ENCODE results near the gene GXYLT1.
"Not testable (repeated sequence)": the region's sequence is repeated elsewhere in the genome, so short reads cannot be mapped to it uniquely, and the experiment has no call there.

The GXYLT1 gene

DNA sequence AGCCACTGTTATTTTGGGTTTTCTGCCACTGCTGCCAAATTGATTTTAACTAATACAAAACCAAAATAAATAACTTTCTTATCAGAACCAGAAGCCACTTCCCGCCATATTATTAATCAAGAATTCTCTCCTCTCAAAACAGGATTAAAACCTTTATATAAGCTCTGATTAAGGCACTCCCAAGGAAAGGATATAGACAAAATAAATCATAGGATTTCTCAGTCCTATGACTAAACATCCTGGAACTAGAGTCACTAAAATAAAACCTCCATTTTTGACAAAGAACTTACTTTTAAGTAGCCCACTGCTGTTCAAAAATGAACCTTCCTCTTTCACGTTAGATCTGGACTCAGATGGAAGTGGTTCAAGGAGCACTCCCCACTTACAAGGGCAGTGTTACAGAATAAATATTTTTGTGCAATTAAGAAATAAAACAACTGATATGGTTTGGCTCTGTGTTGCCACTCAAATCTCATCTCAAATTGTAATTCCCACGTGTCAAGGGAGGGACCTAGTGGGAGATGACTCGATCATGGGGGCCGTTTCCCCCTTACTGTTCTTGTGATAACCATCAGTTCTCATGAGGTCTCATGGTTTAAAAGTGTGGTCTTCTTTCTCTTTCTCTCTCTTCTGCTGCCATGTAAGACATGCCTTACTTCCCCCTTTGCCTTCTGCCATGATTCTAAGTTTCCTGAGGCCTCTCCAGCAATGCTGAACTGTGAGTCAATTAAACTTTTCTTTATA, 26.4 kb downstream of the GXYLT1 start:
- in situ Hi-C loops (cut with HindIII; ENCODE audit: low pct_ligation_motif_present, low pct_unique_long_range_greater_than_20kb, low sequenced_read_pairs), result no loop called here
- no peak for DNase-seq

DNA sequence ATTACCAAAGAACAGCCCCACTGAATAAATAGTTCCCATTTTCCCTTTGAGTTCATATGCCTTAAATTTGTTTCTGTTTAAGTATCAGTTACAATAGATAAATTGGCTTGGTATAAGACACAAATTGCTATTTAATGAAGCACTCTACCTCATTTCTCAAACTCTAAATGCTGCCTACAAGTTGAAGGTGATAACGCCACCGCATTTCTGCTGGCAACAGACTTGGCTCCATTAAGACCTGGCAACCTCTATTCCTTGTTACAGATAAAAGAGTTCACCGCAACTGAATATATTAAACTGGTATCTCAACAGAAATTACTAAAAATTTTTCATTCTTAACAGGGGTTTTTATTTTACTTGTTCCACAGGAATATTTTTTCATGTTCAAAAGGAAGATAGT, 35.6 kb downstream of the GXYLT1 start:
- DNase-seq, result no peak
- in situ Hi-C loops (cut with HindIII; ENCODE audit: low pct_ligation_motif_present, low pct_unique_long_range_greater_than_20kb, low sequenced_read_pairs), result no loop called here

DNA sequence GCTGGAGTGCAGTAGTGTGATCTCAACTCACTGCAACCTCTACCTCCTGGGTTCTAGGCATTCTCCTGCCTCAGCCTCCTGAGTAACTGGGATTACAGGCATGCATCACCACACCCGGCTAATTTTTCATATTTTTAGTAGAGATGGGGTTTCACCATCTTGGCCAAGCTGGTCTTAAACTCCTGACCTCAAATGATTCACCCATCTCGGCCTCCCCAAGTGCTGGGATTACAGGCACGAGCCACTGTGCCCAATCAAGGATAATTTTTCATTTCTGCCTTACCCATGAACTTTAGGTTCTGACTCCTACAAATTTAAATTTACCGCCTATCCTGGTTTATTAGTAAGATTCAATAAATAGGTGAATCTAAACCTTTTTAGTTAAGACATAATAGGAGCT, 37.9 kb downstream of the GXYLT1 start:
- in situ Hi-C loops (cut with HindIII; ENCODE audit: low pct_ligation_motif_present, low pct_unique_long_range_greater_than_20kb, low sequenced_read_pairs); DNase-seq: not testable (repeated sequence)

DNA sequence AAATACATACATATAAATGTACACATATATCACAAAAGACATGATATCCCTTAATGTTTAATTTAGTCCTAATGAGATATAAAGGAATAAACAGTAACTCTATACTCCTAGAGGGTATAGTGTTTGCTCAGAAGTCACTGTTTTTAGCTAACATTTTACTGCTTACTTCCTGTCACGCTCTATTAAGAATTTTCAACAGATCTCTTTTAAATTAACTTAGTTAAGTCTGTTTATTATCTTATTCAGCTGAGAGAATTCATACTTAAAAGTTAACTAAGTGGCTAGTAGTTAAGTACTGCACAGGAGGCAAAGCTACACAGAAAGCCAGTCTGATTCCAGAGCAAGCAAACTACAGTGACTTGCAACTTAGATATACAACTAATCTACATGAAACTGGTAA, 39.9 kb downstream of the GXYLT1 start:
- no peak for DNase-seq
- in situ Hi-C loops (cut with HindIII; ENCODE audit: low pct_ligation_motif_present, low pct_unique_long_range_greater_than_20kb, low sequenced_read_pairs), result no loop called here

DNA sequence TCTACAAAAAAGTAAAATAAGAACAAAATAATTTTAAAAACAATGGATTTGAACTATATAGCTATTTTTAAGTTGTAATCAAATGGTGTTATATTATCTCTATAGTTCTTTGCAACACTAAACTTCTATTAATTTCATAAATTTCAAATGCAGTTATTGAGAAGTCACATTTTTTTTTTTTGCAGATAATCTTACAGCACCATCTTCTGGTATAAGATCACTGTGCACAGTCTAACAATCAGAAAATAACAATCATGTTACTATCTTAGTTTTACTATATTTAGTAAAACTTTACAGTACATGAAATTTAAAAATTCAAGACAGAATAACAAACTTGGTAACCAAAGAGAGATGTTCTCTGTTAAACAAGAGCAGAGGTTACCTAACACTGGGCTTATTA, 40.6 kb downstream of the GXYLT1 start:
- in situ Hi-C loops (cut with HindIII; ENCODE audit: low pct_ligation_motif_present, low pct_unique_long_range_greater_than_20kb, low sequenced_read_pairs), result no loop called here
- no peak for DNase-seq

DNA sequence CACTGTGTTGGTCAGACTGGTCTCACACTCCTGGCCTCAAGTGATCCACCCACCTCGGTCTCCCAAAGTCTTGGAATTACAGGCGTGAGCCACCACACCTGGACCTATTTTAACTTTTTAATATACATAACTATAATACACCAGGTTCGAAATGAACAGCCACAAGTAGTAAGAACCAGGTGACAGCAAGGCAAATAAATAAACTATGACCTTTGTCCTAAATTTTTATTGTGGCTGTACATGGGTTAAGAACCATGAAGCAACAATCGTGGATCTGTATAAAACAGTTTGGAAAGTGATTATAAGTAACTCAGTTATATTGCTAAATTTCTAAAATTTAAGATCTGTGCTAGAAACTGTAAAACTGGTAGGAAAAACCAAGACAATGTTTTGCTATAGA, 41.5 kb downstream of the GXYLT1 start:
- in situ Hi-C loops (cut with HindIII; ENCODE audit: low pct_ligation_motif_present, low pct_unique_long_range_greater_than_20kb, low sequenced_read_pairs), result no loop called here

DNA sequence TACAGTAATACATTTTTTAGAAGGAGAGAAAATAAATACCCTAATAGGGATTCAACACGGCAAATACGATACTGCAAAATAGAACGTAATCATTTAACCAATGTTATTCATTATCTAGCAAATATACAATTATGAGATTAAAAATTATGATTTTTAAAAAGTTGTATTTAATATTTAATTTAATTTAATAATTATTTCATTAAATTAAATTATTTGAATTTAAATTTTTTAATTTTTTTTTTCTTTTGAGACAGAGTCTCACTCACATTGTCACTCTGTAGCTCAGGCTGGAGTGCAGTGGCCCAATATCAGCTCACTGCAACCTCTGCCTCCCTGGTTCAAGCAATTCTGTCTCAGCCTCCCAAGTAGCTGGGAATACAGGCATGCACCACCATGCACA, 42.0 kb downstream of the GXYLT1 start:
- in situ Hi-C loops (cut with HindIII; ENCODE audit: low pct_ligation_motif_present, low pct_unique_long_range_greater_than_20kb, low sequenced_read_pairs), result no loop called here
- DNase-seq, result no peak

More for the DNA sequence above, 41.5 kb downstream of the GXYLT1 start:
- DNase-seq, result no peak

DNA sequence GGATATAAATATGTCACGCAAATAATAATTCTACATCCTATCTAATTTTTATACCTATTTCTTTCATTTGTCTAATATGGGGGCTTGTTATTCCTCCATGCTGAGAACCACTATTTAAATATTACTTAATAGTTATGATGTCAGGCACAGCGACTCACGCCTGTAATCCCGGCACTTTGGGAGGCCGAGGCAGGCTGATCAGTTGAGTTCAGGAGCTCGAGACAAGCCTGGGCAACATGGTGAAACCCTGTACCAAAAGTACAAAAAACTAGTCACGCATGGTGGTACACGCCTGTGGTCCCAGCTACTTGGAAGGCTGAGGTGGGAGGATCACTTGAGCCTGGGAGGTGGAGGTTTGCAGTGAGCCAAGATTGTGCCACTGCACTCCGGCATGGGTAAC, 45.2 kb downstream of the GXYLT1 start:
- no peak for DNase-seq
- in situ Hi-C loops (cut with HindIII; ENCODE audit: low pct_ligation_motif_present, low pct_unique_long_range_greater_than_20kb, low sequenced_read_pairs), result no loop called here

DNA sequence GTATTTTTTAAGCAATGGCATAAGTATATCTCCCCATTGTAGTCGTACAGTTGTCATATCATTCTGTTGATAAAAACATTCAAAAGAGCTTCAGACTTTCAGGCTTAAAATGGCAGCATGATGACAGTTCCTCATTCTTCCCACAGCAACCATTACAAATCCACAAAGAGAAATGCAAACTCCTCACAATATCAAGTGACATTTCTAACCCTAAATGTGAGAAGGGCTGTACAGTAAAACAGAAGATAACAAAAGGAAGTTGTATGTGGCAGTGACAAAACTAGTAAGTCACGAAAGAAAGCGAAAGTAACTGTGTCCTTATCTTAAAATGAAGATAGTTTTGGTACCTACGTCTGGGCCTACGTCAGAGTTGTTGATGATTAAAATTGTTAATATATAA, 46.7 kb downstream of the GXYLT1 start:
- DNase-seq, result peak; percentile 58
- in situ Hi-C loops (cut with HindIII; ENCODE audit: low pct_ligation_motif_present, low pct_unique_long_range_greater_than_20kb, low sequenced_read_pairs), result no loop called here

DNA sequence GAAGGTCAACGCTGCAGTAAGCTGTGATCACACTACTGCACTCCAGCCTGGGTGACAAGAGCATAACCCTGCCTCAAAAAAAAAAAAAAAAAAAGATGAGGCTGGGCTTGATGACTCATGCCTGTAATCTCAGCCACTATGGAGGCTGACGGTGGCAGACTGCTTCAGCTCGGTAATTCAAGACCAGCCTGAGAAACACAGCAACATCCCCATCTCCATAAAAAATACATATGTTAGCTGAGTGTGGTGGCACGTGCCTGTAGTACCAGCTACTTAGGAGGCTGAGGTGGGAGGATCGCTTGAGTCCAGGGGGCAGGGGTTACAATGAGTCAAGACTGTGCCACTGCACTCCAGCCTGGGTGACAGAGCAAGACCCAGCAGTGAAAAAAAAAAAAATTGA, 50.4 kb downstream of the GXYLT1 start:
- DNase-seq, result peak; percentile 57
- in situ Hi-C loops (cut with HindIII; ENCODE audit: low pct_ligation_motif_present, low pct_unique_long_range_greater_than_20kb, low sequenced_read_pairs), result no loop called here

DNA sequence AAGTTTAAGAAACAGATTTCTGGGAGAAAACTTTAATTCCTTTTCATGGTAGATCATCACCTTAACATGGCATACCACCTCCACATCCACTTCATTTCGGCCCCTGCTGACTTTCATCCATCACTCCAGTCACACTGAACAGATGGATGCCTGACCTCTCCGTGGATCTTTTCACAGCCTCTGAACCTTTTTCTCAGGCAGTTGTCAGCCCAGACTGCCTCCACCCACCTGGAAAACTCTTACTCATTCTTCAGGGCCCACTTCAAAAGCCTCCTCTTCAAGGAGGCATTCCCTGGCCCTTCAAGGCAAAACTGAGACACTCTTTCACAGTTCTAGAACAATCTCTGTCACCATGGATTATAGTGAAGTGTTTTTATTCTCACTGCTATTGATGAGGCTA, 52.9 kb downstream of the GXYLT1 start:
- peak; percentile 45 for DNase-seq
- in situ Hi-C loops (cut with HindIII; ENCODE audit: low pct_ligation_motif_present, low pct_unique_long_range_greater_than_20kb, low sequenced_read_pairs), result no loop called here

DNA sequence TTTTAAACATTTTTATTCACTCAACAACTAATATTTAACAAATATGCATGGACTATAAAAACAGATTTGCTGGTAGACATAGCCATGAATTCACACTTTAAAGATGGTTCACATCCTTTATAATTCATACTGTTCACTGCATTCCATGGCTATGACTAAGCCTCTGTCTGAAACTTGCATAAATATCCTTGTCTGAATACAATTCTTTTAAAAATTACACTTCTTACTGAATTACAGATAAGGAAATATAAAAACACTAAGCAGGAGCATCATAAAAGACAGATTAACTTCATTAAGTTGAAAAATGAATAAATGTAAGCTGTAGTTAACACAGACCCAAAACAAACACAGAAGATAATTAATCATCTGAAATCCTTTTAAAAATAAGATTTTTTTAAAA, 53.8 kb downstream of the GXYLT1 start:
- in situ Hi-C loops (cut with HindIII; ENCODE audit: low pct_ligation_motif_present, low pct_unique_long_range_greater_than_20kb, low sequenced_read_pairs), result no loop called here
- peak; percentile 45 for DNase-seq

DNA sequence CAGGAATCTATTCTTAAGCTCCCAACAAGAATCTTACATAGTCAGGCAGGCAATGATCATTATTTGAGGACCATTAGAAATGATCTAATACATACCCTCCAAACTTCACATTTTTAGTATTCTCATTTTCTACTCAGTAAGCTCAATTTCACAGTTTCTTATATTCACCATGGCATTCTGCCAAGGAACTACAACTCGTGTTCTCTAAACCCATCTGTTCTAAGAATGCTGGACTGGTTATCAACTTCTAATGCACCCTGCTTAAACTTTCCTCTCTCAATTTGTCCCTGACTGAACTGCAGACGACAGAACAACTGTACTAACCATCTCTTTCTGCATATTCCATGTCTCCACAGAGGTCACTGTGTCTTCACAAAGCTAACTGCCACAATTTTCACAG, 58.6 kb downstream of the GXYLT1 start:
- DNase-seq, result no peak
- in situ Hi-C loops (cut with HindIII; ENCODE audit: low pct_ligation_motif_present, low pct_unique_long_range_greater_than_20kb, low sequenced_read_pairs), result no loop called here

DNA sequence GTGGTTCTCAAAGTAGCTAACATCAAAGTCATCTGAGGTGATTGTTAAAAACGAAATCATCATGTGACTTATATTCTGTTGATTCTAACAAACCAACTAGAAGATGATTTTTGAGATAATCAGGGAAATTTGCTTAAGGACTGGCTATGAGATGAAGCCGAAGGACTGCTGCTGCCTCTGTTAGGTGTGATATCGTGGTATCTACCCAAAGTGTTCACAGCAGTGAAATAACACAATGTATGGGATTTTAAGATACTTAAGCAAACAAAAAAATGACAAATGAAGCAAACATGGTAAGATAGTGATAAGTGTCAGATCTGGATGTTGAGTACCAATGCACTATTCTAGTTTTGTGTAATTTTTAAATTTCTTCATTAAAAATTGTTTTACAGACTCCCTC, 59.1 kb downstream of the GXYLT1 start:
- in situ Hi-C loops (cut with HindIII; ENCODE audit: low pct_ligation_motif_present, low pct_unique_long_range_greater_than_20kb, low sequenced_read_pairs), result no loop called here

DNA sequence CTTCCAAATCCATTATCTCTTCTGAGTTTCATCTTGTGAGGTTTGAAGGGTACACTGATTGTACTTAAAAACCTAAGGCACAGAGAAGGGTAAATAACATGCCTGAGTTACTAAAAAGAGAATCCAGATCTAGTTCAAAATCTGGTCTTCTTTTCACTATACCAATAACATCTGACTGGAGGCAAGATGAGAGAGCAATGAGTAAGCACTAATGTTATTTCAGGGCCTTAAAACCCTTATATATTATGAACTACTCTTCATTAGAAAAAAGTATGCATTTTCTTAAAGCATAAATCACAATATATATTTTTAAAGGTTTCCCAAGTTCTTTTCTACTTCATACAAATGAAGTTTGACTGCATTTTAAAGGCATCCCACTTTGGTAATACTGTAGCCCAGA, 60.2 kb downstream of the GXYLT1 start:
- in situ Hi-C loops (cut with HindIII; ENCODE audit: low pct_ligation_motif_present, low pct_unique_long_range_greater_than_20kb, low sequenced_read_pairs), result no loop called here
- no peak for DNase-seq

More for the DNA sequence above, 59.1 kb downstream of the GXYLT1 start:
- DNase-seq, result no peak

DNA sequence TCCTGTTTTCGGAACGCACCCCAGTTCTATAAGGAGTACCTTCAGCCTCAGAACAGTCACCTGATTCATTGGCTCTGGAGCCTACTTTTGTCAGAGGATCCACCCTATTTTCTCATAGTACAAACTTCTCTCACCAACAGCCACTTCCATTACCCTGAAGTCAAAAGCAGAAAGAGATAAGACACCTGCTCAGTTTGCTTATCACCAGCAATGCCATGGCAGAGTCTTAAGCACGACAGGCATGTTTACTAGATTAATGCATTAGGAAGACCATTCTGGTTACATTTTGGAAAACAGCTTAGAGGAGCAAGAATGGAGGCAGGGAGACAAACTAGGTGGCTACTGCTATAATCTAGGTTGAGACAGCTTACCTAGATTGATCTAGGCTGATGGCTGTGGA, 67.7 kb downstream of the GXYLT1 start:
- in situ Hi-C loops (cut with HindIII; ENCODE audit: low pct_ligation_motif_present, low pct_unique_long_range_greater_than_20kb, low sequenced_read_pairs), result no loop called here
- no peak for DNase-seq

DNA sequence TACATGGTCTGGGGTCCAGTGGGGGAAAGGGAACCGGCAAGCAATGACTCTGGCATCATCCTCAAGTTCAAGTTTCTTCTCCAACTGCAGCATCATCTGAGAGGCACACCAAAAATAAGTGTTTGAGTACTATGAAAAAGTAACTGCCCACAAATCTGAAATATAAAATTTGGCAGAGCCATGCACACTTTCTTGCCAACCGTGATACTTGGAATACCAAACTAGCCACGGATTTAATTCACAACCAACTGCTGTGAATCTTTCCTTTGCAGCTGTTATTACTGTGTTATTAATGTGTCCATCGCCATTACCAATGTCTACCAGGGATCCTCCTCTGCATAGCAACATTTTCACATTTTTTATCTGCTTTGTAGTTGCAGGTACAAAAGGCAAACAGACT, 74.6 kb downstream of the GXYLT1 start:
- in situ Hi-C loops (cut with HindIII; ENCODE audit: low pct_ligation_motif_present, low pct_unique_long_range_greater_than_20kb, low sequenced_read_pairs), result no loop called here
- no peak for DNase-seq

DNA sequence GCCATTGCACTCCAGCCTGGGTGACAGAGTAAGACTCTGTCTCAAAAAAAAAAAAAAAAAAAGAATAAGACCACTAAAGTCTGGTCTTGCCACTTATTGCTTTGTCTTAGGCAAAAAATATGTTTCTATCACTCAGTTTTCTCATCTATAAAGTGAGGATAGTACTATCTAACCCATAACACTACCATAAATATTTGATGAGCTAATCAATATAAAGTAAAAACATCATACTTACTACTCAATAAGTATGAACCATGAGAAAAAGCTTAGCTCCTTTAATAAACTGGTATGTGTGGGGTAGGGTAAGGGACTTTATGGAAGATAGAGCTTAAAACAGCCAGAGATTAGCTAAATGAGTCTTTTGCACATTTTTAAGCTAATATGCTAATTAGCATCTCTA, 85.5 kb downstream of the GXYLT1 start:
- DNase-seq, result no peak
- in situ Hi-C loops (cut with HindIII; ENCODE audit: low pct_ligation_motif_present, low pct_unique_long_range_greater_than_20kb, low sequenced_read_pairs), result no loop called here

DNA sequence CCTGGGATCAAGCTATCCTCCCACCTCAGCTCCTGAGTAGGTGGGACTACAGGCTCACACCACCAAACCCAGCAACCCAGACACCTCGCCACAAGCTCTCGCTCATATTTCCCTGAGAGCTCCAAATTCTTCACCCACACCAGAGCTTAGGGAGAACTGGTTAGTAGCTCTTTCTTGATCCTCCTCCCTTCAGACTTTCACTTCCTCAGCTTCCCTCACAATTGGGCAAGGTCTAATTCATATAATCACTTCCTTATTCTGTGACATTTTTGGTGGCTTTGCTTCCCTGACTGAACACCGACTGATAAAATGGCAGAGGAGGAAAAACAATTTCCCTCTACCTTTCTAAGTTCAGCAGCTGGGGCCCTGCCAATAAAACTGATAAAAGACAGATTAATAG, 88.5 kb downstream of the GXYLT1 start:
- in situ Hi-C loops (cut with HindIII; ENCODE audit: low pct_ligation_motif_present, low pct_unique_long_range_greater_than_20kb, low sequenced_read_pairs), result no loop called here

DNA sequence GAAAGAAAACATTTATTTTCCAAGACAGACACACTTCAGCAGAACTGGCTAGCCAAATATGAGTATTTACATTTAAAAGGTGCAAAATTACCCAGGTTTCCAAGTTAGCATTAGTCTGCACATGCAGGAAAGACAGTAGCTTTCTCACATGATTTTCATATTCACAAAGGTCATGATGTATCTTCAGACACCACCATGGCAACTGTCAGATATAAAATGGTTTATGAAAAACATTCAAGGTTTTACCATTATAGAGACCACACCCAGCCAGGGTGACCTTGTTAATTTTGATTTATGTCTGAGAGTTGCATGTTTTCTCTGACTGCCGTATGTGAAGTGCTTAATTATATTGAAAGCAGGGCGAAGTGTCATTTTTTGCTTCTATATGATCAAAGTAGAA, 91.2 kb downstream of the GXYLT1 start:
- in situ Hi-C loops (cut with HindIII; ENCODE audit: low pct_ligation_motif_present, low pct_unique_long_range_greater_than_20kb, low sequenced_read_pairs), result no loop called here

More for the DNA sequence above, 88.5 kb downstream of the GXYLT1 start:
- no peak for DNase-seq

DNA sequence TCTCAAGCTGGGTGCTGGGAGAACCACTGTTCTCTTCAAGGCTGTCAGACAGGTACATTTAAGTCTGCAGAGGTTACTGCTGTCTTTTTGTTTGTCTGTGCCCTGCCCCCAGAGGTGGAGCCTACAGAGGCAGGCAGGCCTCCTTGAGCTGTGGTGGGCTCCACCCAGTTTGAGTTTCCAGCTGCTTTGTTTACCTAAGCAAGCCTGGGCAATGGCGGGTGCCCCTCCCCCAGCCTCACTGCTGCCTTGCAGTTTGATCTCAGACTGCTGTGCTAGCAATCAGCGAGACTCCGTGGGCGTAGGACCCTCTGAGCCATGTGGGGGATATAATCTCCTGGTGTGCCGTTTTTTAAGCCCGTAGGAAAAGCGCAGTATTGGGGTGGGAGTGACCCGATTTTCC, 95.7 kb downstream of the GXYLT1 start:
- in situ Hi-C loops (cut with HindIII; ENCODE audit: low pct_ligation_motif_present, low pct_unique_long_range_greater_than_20kb, low sequenced_read_pairs); DNase-seq: not testable (repeated sequence)

More for the DNA sequence above, 91.2 kb downstream of the GXYLT1 start:
- no peak for DNase-seq

All from ACHN (cell line).